ENCODE data around the gene METTL4. TPM values are rescaled to one million over a fixed set of nuclear protein-coding genes. Genes with fewer than 3 reads are reported as not detected.

Gene METTL4
- total RNA-seq, 3 donors from 2014 or later (not counting 1 experiment from before 2014, with no cell fraction given), result 9.1 to 11.3 (median 10.6) TPM

GRCh38 chr18:2554696-2555095 is 16.6 kb downstream of the METTL4 start:
- Mint-ChIP-seq H3K27me3 (ENCODE audit: low read depth in 2 of 2) (no peaks in the 10 kb centered on the region), H3K36me3 (no peaks in the 10 kb centered on the region), H3K4me1 (peaks cover 0 to 6% of the 10 kb centered on the region in 2 donors), H3K4me3 (no peak overlapping the region), H3K9me3 (no peaks in the 10 kb centered on the region), H3K27ac (no peak overlapping the region)
- H3K27me3 ChIP-seq (ENCODE audit: control insufficient read depth, insufficient read depth, low read length), result no peaks in the 10 kb centered on the region
- 96% methylated on average over 3 of the region's 4 CpGs for WGBS (ENCODE audit: insufficient coverage)
- no peaks in the 10 kb centered on the region for H3K4me1 ChIP-seq (ENCODE audit: control insufficient read depth, insufficient read depth, low read length)
- no peak for ATAC-seq
- H3K27ac ChIP-seq (ENCODE audit: low read length), result no peak overlapping the region
- H3K9me3 ChIP-seq (ENCODE audit: control insufficient read depth, insufficient read depth, low read length), result no peaks in the 10 kb centered on the region
- H3K4me3 ChIP-seq (ENCODE audit: low read length), result no peak overlapping the region
- intact Hi-C loops (cut with micrococcal nuclease), result no loop called here
- no peak for TF ChIP-seq CTCF (IDR thresholded peaks at IDR 0.05)
- peaks cover 16% of the 10 kb centered on the region for H3K36me3 ChIP-seq (ENCODE audit: control insufficient read depth, insufficient read depth, low read length)
- no peak for DNase-seq

- Histone ChIP-seq H3K4me3 (ENCODE audit: low read length) (no peak overlapping the region), H3K36me3 (ENCODE audit: control insufficient read depth, insufficient read depth, low read length) (peaks cover 25% of the 10 kb centered on the region), H3K27me3 (ENCODE audit: control insufficient read depth, insufficient read depth, low read length) (no peaks in the 10 kb centered on the region), H3K27ac (ENCODE audit: low read length) (no peak overlapping the region), H3K9me3 (ENCODE audit: control insufficient read depth, insufficient read depth, low read length) (no peaks in the 10 kb centered on the region), H3K4me1 (ENCODE audit: control insufficient read depth, insufficient read depth, low read length) (no peaks in the 10 kb centered on the region)
- no peaks in the 10 kb centered on the region for H3K36me3 Mint-ChIP-seq
- no peaks in the 10 kb centered on the region for H3K9me3 Mint-ChIP-seq
- no peaks in the 10 kb centered on the region for H3K27me3 Mint-ChIP-seq (ENCODE audit: low read depth in 2 of 2)
- DNase-seq (no peak), ATAC-seq (no peak)
- no peaks in the 10 kb centered on the region for H3K4me1 Mint-ChIP-seq
- intact Hi-C loops (cut with micrococcal nuclease), result no loop called here
- H3K27ac Mint-ChIP-seq, result no peak overlapping the region
- H3K4me3 Mint-ChIP-seq, result no peak overlapping the region
- no peak for TF ChIP-seq CTCF (IDR thresholded peaks at IDR 0.05)
- WGBS (ENCODE audit: insufficient coverage), result 93% methylated on average over 3 of the region's 3 CpGs
Observed at GRCh38 chr18:2551425-2551824, 19.9 kb downstream of the METTL4 start.

GRCh38 chr18:2549462-2549861 is 21.8 kb downstream of the METTL4 start:
- intact Hi-C loops (cut with micrococcal nuclease), result no loop called here
- H3K9me3 Mint-ChIP-seq, result no peaks in the 10 kb centered on the region
- no peak overlapping the region for H3K27ac Mint-ChIP-seq
- no peak for ATAC-seq
- no peaks in the 10 kb centered on the region for H3K27me3 Mint-ChIP-seq (ENCODE audit: low read depth in 2 of 2)
- 100% methylated on average over 1 of the region's 2 CpGs for WGBS (ENCODE audit: insufficient coverage)
- no peaks in the 10 kb centered on the region for H3K4me1 Mint-ChIP-seq
- H3K4me3 ChIP-seq (ENCODE audit: low read length), result no peak overlapping the region
- H3K27me3 ChIP-seq (ENCODE audit: control insufficient read depth, insufficient read depth, low read length), result no peaks in the 10 kb centered on the region
- peaks cover 25% of the 10 kb centered on the region for H3K36me3 ChIP-seq (ENCODE audit: control insufficient read depth, insufficient read depth, low read length)
- H3K4me1 ChIP-seq (ENCODE audit: control insufficient read depth, insufficient read depth, low read length), result no peaks in the 10 kb centered on the region
- no peaks in the 10 kb centered on the region for H3K9me3 ChIP-seq (ENCODE audit: control insufficient read depth, insufficient read depth, low read length)
- H3K27ac ChIP-seq (ENCODE audit: low read length), result no peak overlapping the region
- no peaks in the 10 kb centered on the region for H3K36me3 Mint-ChIP-seq
- TF ChIP-seq CTCF (IDR thresholded peaks at IDR 0.05), result no peak
- H3K4me3 Mint-ChIP-seq, result no peak overlapping the region
- no peak for DNase-seq

- Histone ChIP-seq H3K4me3 (ENCODE audit: low read length) (no peak overlapping the region), H3K4me1 (ENCODE audit: control insufficient read depth, insufficient read depth, low read length) (no peaks in the 10 kb centered on the region), H3K27ac (ENCODE audit: low read length) (no peak overlapping the region), H3K36me3 (ENCODE audit: control insufficient read depth, insufficient read depth, low read length) (peaks cover 17% of the 10 kb centered on the region), H3K9me3 (ENCODE audit: control insufficient read depth, insufficient read depth, low read length) (no peaks in the 10 kb centered on the region), H3K27me3 (ENCODE audit: control insufficient read depth, insufficient read depth, low read length) (no peaks in the 10 kb centered on the region)
- Mint-ChIP-seq H3K27me3 (ENCODE audit: low read depth in 2 of 2) (no peaks in the 10 kb centered on the region), H3K36me3 (no peaks in the 10 kb centered on the region), H3K4me3 (no peak overlapping the region), H3K4me1 (no peaks in the 10 kb centered on the region), H3K27ac (no peak overlapping the region), H3K9me3 (no peaks in the 10 kb centered on the region)
- peak; percentile 62 to 65 (median 64) for ATAC-seq
- 67% methylated on average over 3 of the region's 4 CpGs for WGBS (ENCODE audit: insufficient coverage)
- peak in 1 of 2 donors; percentile 67 for DNase-seq
- intact Hi-C loops (cut with micrococcal nuclease), result loop anchor here (2.0 kb wide), 1 partner anchor 961 kb away; no protein-coding TSS in a partner anchor
- peak; percentile 78 for TF ChIP-seq CTCF (IDR thresholded peaks at IDR 0.05)
Observed at GRCh38 chr18:2547477-2548087, 23.7 kb downstream of the METTL4 start.

Data from natural killer cell (primary cell).